Lower leg skin (tissue), 4 donors: Measurements from ENCODE around the gene PEG3. TPM values are rescaled to one million over a fixed set of nuclear protein-coding genes. Genes with fewer than 3 reads are reported as not detected.

Experiments
- DNase-seq, 2 donors: peaks; one replicate each; pipeline ENCODE4 v3.0.0-alpha.2; 2019; ENCODE audit warnings: low spot score in 2 of 2
- H3K4me3 ChIP-seq: fragments of 200-600 bp; sonication (generic); 2 replicates; pipeline ENCODE4 v1.5.1; 2017; ENCODE audit warnings: mild to moderate bottlenecking, low read depth; ENCODE audit not compliant: poor library complexity, severe bottlenecking
- CTCF ChIP-seq, 3 donors: fragments of 450-650 bp; IDR thresholded peaks; one replicate each; pipeline ENCODE4 v1.5.1; 2016; ENCODE audit warnings: antibody characterized with exemption in 3 of 3, mild to moderate bottlenecking in 3 of 3, moderate library complexity in 2 of 3
- POLR2A ChIP-seq, 2 donors: fragments of 450-650 bp; IDR thresholded peaks; one replicate each; pipeline ENCODE4 v1.6.1; 2016 to 2017; ENCODE audit warnings: antibody characterized with exemption in 2 of 2, mild to moderate bottlenecking in 1 of 2, moderate library complexity in 1 of 2
- WGBS, 2 donors: methylation state at CpG; one replicate each; pipeline ENCODE4 v1.1.5; 2018; 5-methylcytosine and 5-hydroxymethylcytosine counted together
- intact Hi-C: fragments of 100-400 bp; cut with DNase I; formaldehyde crosslinking; loops from one replicate; pipeline ENCODE4 v1.15.0; 2023; ENCODE audit warnings: low total_unique reads
- total RNA-seq, 4 donors: library from RNA; depleted of rRNA; stranded (reverse); fragments of >200 nt; gene quantifications; one replicate each; pipeline ENCODE4 v1.1.0, GENCODE V29; 2016

PEG3 gene
- 1 to 10 TPM; 1.4 to 7.6 (median 3.6) TPM for total RNA-seq

GRCh38 chr19:56840451-56841192, at the start of gene PEG3, which contains the start of gene ZIM2:
Gene PEG3 (minus strand): TSS chr19:56840726. CDS start chr19:56824655, 16,071 bp downstream.
Gene ZIM2 (minus strand): TSS chr19:56840726. CDS start chr19:56824277, 16,449 bp downstream.
- TF ChIP-seq CTCF (IDR thresholded peaks at IDR 0.05) (no peak), POLR2A (IDR thresholded peaks at IDR 0.05) (no peak)
- H3K4me3 ChIP-seq = peak within 1 kb of the TSS; percentile 18
- DNase-seq = peak in 1 of 2 donors; percentile 90
- intact Hi-C loops = no loop called here
- 56% methylated on average over 47 of the region's 49 CpGs for WGBS, 2 donors

- WGBS, 2 donors = 21 to 29% methylated on average over 14 of the region's 14 CpGs
- H3K4me3 ChIP-seq = no peak overlapping the region
- no peak for TF ChIP-seq POLR2A (IDR thresholded peaks at IDR 0.05)
- TF ChIP-seq CTCF (IDR thresholded peaks at IDR 0.05) = no peak
- DNase-seq = no peak
- intact Hi-C loops = no loop called here
These were observed 44.9 kb upstream of the PEG3 start for GRCh38 chr19:56885173-56885985.

GRCh38 chr19:56884441-56884840, 43.9 kb upstream of the PEG3 start:
- TF ChIP-seq CTCF (IDR thresholded peaks at IDR 0.05) = no peak
- no peak for TF ChIP-seq POLR2A (IDR thresholded peaks at IDR 0.05)
- intact Hi-C loops = no loop called here
- DNase-seq = no peak
- no peak overlapping the region for H3K4me3 ChIP-seq
- 41 to 42% methylated on average over 5 of the region's 5 CpGs for WGBS, 2 donors

GRCh38 chr19:56880592-56881190, 40.2 kb upstream of the PEG3 start:
- TF ChIP-seq CTCF (IDR thresholded peaks at IDR 0.05) (no peak), POLR2A (IDR thresholded peaks at IDR 0.05) (no peak)
- H3K4me3 ChIP-seq = no peak overlapping the region
- WGBS, 2 donors = 86 to 91% methylated on average over 5 of the region's 5 CpGs
- intact Hi-C loops = no loop called here
- no peak for DNase-seq

- 52 to 61% methylated on average over 19 of the region's 19 CpGs for WGBS, 2 donors
- TF ChIP-seq POLR2A (IDR thresholded peaks at IDR 0.05) (no peak), CTCF (IDR thresholded peaks at IDR 0.05) (no peak)
- intact Hi-C loops = no loop called here
- no peak for DNase-seq
- no peak overlapping the region for H3K4me3 ChIP-seq
These were observed 36.7 kb upstream of the PEG3 start for GRCh38 chr19:56877069-56877715.
